SK-N-SH (cell line): Measurements from ENCODE around the gene ID1. TPM values are rescaled to one million over a fixed set of nuclear protein-coding genes. Genes with fewer than 3 reads are reported as not detected.

Source experiments
- CTCF ChIA-PET: fragments of 300-600, 350-600 bp; formaldehyde crosslinking; extraction: SDS; loops from one replicate; lab custom pipeline; 2021; lab: Yijun Ruan, JAX
- POLR2A ChIA-PET: fragments of 350-600 bp; sonication (Branson Sonifier 250); formaldehyde crosslinking; extraction: SDS; loops from one replicate; lab custom pipeline; 2020; ENCODE audit warnings: antibody characterized with exemption, inconsistent platforms; lab: Yijun Ruan, JAX
- DNase-seq: peaks from one replicate; pipeline ENCODE4 v3.0.0; 2012
- H2AFZ ChIP-seq: fragments of 200-600 bp; sonication (generic); 2 replicates; pipeline ENCODE4 v1.8.1; 2016; ENCODE audit warnings: antibody characterized with exemption, mild to moderate bottlenecking, low read depth
- H3F3A ChIP-seq: fragments of 200-600 bp; sonication (generic); replicated peaks from 2 replicates; pipeline ENCODE3; 2016; ENCODE audit warnings: antibody characterized with exemption, mild to moderate bottlenecking; ENCODE audit not compliant: insufficient read depth
- H3K27ac ChIP-seq, 2 experiments: fragments of 200-500 bp in 1 of 2; fragments of 200-600 bp in 1 of 2; sonication (Bioruptor generic) in 1 of 2; sonication (generic), shearing (Covaris generic) in 1 of 2; 2 replicates each; pipeline versions ENCODE4 v1.5.1 to v1.6.1; 2014 to 2016; ENCODE audit warnings: low read depth in 2 of 2, inconsistent platforms in 1 of 2, low read length in 1 of 2, mild to moderate bottlenecking in 1 of 2, mixed read lengths in 1 of 2
- H3K27me3 ChIP-seq: fragments of 200-600 bp; sonication (generic), shearing (Covaris generic); 2 replicates; pipeline ENCODE4 v1.6.1; 2016; ENCODE audit warnings: mixed run types; ENCODE audit not compliant: insufficient read depth
- H3K36me3 ChIP-seq, 2 experiments: fragments of 200-500 bp in 1 of 2; fragments of 200-600 bp in 1 of 2; sonication (Bioruptor generic) in 1 of 2; sonication (generic) in 1 of 2; replicated peaks in 1 of 2; 2 replicates each; pipeline versions ENCODE3 to v1.5.1; 2014 to 2016; ENCODE audit warnings: low read length in 1 of 2, mild to moderate bottlenecking in 1 of 2; ENCODE audit not compliant: insufficient read depth in 2 of 2, control insufficient read depth in 1 of 2
- H3K4me1 ChIP-seq, 2 experiments: fragments of 200-500 bp in 1 of 2; fragments of 200-600 bp in 1 of 2; sonication (Bioruptor generic) in 1 of 2; sonication (generic), shearing (Covaris generic) in 1 of 2; 2 replicates each; pipeline versions ENCODE4 v1.5.1 to v1.6.1; 2014 to 2016; ENCODE audit warnings: low read depth in 1 of 2, low read length in 1 of 2, mixed run types in 1 of 2; ENCODE audit not compliant: insufficient read depth in 2 of 2, control insufficient read depth in 1 of 2
- H3K4me2 ChIP-seq: fragments of 200-600 bp; sonication (generic), shearing (Covaris generic); 2 replicates; pipeline ENCODE4 v1.6.1; 2017; ENCODE audit warnings: mixed run types
- H3K4me3 ChIP-seq, 2 experiments: fragments of 200-500 bp in 1 of 2; fragments of 200-600 bp in 1 of 2; sonication (Bioruptor generic) in 1 of 2; sonication (generic), shearing (Covaris generic) in 1 of 2; 2 replicates each; pipeline versions ENCODE4 v1.5.1 to v1.8.1; 2014 to 2016; ENCODE audit warnings: low read depth in 2 of 2, inconsistent platforms in 1 of 2, low read length in 1 of 2, mild to moderate bottlenecking in 1 of 2, mixed read lengths in 1 of 2, moderate library complexity in 1 of 2
- H3K79me2 ChIP-seq: fragments of 200-600 bp; sonication (generic); 2 replicates; pipeline ENCODE4 v1.8.1; 2017; ENCODE audit warnings: mild to moderate bottlenecking; ENCODE audit not compliant: insufficient read depth
- H3K9ac ChIP-seq: fragments of 200-600 bp; sonication (generic); 2 replicates; pipeline ENCODE4 v1.6.1; 2017; ENCODE audit warnings: mixed run types
- H3K9me2 ChIP-seq: fragments of 200-600 bp; sonication (generic); 2 replicates; pipeline ENCODE4 v1.6.1; 2017; ENCODE audit warnings: mixed run types
- H3K9me3 ChIP-seq: fragments of 200-600 bp; sonication (generic); 2 replicates; pipeline ENCODE4 v1.6.1; 2017; ENCODE audit warnings: mixed run types, mild to moderate bottlenecking, moderate library complexity
- H4K20me1 ChIP-seq: fragments of 200-600 bp; sonication (generic); 2 replicates; pipeline ENCODE4 v1.6.1; 2017; ENCODE audit warnings: mild to moderate bottlenecking, mixed run types; ENCODE audit not compliant: insufficient read depth
- CHD2 ChIP-seq: fragments of 150-350 bp; IDR thresholded peaks from 2 replicates; pipeline ENCODE4 v1.6.1; 2018; ENCODE audit warnings: low read length; ENCODE audit not compliant: partially characterized antibody
- EZH2phosphoT487 ChIP-seq: fragments of 200-600 bp; sonication (generic); IDR thresholded peaks from 2 replicates; pipeline ENCODE4 v1.6.1; 2017; ENCODE audit warnings: low read depth, mixed run types, mild to moderate bottlenecking, antibody characterized with exemption, moderate library complexity, borderline replicate concordance
- FOSL2 ChIP-seq: IDR thresholded peaks from 2 replicates; pipeline ENCODE4 v1.4.0; 2012; ENCODE audit warnings: low read depth, mild to moderate bottlenecking, moderate library complexity, borderline replicate concordance
- GATA2 ChIP-seq: sonication (generic); formaldehyde crosslinking; IDR thresholded peaks from 2 replicates; pipeline ENCODE4 v1.5.0; 2020; ENCODE audit warnings: mild to moderate bottlenecking, missing genetic modification reagents
- PBX3 ChIP-seq: IDR thresholded peaks from 2 replicates; pipeline ENCODE4; 2012
- RAD21 ChIP-seq: IDR thresholded peaks from 2 replicates; pipeline ENCODE4 v1.6.1; 2012; ENCODE audit warnings: mild to moderate bottlenecking, low read length
- RCOR1 ChIP-seq: fragments of 150-350 bp; IDR thresholded peaks from 2 replicates; pipeline ENCODE4 v1.6.1; 2017; ENCODE audit warnings: antibody characterized with exemption, low read length
- REST ChIP-seq: IDR thresholded peaks from 2 replicates; pipeline ENCODE4 v1.6.1; 2012; ENCODE audit warnings: mild to moderate bottlenecking, low read depth, low read length, moderate library complexity
- RXRA ChIP-seq: IDR thresholded peaks from 2 replicates; pipeline ENCODE4 v1.4.0; 2012; ENCODE audit warnings: low read depth, mild to moderate bottlenecking, borderline replicate concordance
- SIN3A ChIP-seq: IDR thresholded peaks from 2 replicates; pipeline ENCODE4 v1.6.1; 2012; ENCODE audit warnings: low read depth, mild to moderate bottlenecking, low read length, moderate library complexity, borderline replicate concordance
- SMC3 ChIP-seq: IDR thresholded peaks from 2 replicates; pipeline ENCODE4 v1.6.1; 2012; ENCODE audit warnings: low read depth, low read length, improper control_type of control experiment
- TCF12 ChIP-seq: IDR thresholded peaks from 2 replicates; pipeline ENCODE4 v1.4.0; 2012
- USF1 ChIP-seq: IDR thresholded peaks from 2 replicates; pipeline ENCODE4 v1.4.0; 2012; ENCODE audit warnings: low read depth, borderline replicate concordance
- YY1 ChIP-seq: IDR thresholded peaks from 2 replicates; pipeline ENCODE4 v1.4.0; 2012; ENCODE audit warnings: low read depth, mild to moderate bottlenecking
- WGBS: methylation state at CpG from one replicate; pipeline ENCODE4 v1.1.6; 2017; ENCODE audit warnings: low lambda C conversion rate; 5-methylcytosine and 5-hydroxymethylcytosine counted together
- polyA plus RNA-seq, 3 experiments: library from polyadenylated mRNA; depleted of rRNA; stranded (reverse); fragments of >200 nt; gene quantifications; 2 replicates each; pipeline ENCODE4 v1.2.3, GENCODE V29; 2012

The ID1 gene
- polyA plus RNA-seq, 1 of the 3 experiments (the other 2 are of a cell fraction) = 493 TPM

- TF ChIP-seq REST = no peak
Observed at GRCh38 chr20:31594002-31594557, 11.0 kb upstream of the ID1 start (continued).

- peak overlapping the region; percentile 26; the same call in 1 of the 2 replicates for H3K4me2 ChIP-seq
- H3K79me2 ChIP-seq = peaks cover 3% of the 10 kb centered on the region; the same call in 1 of the 2 replicates
- H2AFZ ChIP-seq = no peak overlapping the region
- H4K20me1 ChIP-seq = no peaks in the 10 kb centered on the region
- H3K36me3 ChIP-seq = no peaks in the 10 kb centered on the region
- peaks cover 46% of the 10 kb centered on the region for H3F3A ChIP-seq
- H3K4me3 ChIP-seq = no peak overlapping the region
- peaks cover 6 to 10% of the 10 kb centered on the region in 2 experiments; a peak in 1 of 4 replicates for H3K4me1 ChIP-seq
- no peaks in the 10 kb centered on the region for H3K27me3 ChIP-seq
- no peaks in the 10 kb centered on the region for H3K9me3 ChIP-seq
- H3K27ac ChIP-seq = peak overlapping the region; percentile 86 to 91
- no peak for DNase-seq
- H3K9me2 ChIP-seq = no peaks in the 10 kb centered on the region
- TF ChIP-seq PBX3 (no peak), CHD2 (no peak)
- no peak overlapping the region for H3K9ac ChIP-seq
- ChIA-PET CTCF (interaction anchor here (2.0 to 33.9 kb wide), 3 partner anchors 12 to 29 kb away, joined by 8 to 1802 read pairs (median 48); no protein-coding TSS in a partner anchor), POLR2A (interaction anchor here (2.1 to 3.1 kb wide), 2 partner anchors 12 to 22 kb away, joined by 25 to 51 read pairs; partner anchors contain the start of gene ID1)
- WGBS = 73% methylated on average over 7 of the region's 11 CpGs
Observed at GRCh38 chr20:31594558-31595379, 10.3 kb upstream of the ID1 start.

- peak overlapping the region; percentile 26; the same call in 1 of the 2 replicates for H3K4me2 ChIP-seq
- peak overlapping the region; percentile 70; the same call in 1 of the 2 replicates for H2AFZ ChIP-seq
- peaks cover 3% of the 10 kb centered on the region; the same call in 1 of the 2 replicates for H3K79me2 ChIP-seq
- no peak overlapping the region for H3K4me3 ChIP-seq
- H3F3A ChIP-seq = peaks cover 46% of the 10 kb centered on the region
- POLR2A ChIA-PET = interaction anchor here (0.7 to 3.1 kb wide), 7 partner anchors 8 to 27 kb away, joined by 3 to 51 read pairs (median 4); partner anchors contain the start of gene ID1
- no peaks in the 10 kb centered on the region for H3K9me3 ChIP-seq
- 71% methylated on average over 3 of the region's 3 CpGs for WGBS
- no peak for TF ChIP-seq YY1
- TF ChIP-seq RXRA = no peak
- no peak for TF ChIP-seq TCF12
- TF ChIP-seq USF1 = no peak
- TF ChIP-seq EZH2phosphoT487 = no peak
- no peak for TF ChIP-seq SMC3
- TF ChIP-seq RAD21 = no peak
- TF ChIP-seq RCOR1 = no peak
- no peak for TF ChIP-seq SIN3A
- no peak; the same call in 1 of the 2 replicates for TF ChIP-seq GATA2
- no peak for TF ChIP-seq FOSL2
- H3K4me1 ChIP-seq = peaks cover 6 to 10% of the 10 kb centered on the region in 2 experiments; a peak in 1 of 4 replicates
- DNase-seq = no peak
- peak overlapping the region; percentile 34; the same call in 1 of the 2 replicates for H3K9ac ChIP-seq
- no peaks in the 10 kb centered on the region for H3K36me3 ChIP-seq
- no peaks in the 10 kb centered on the region for H3K9me2 ChIP-seq
- H4K20me1 ChIP-seq = no peaks in the 10 kb centered on the region
- H3K27ac ChIP-seq = peak overlapping the region; percentile 86 to 91
- no peaks in the 10 kb centered on the region for H3K27me3 ChIP-seq
- CTCF ChIA-PET = interaction anchor here (1.2 to 33.9 kb wide), 4 partner anchors 11 to 30 kb away, joined by 3 to 1802 read pairs (median 28); no protein-coding TSS in a partner anchor
Observed at GRCh38 chr20:31595380-31595653, 9.8 kb upstream of the ID1 start.
